Measurements from ENCODE around the gene NCBP2. TPM values are rescaled to one million over a fixed set of nuclear protein-coding genes. Genes with fewer than 3 reads are reported as not detected.

Gene NCBP2
- polyA plus RNA-seq, 3 donors, result 95.3 to 117 (median 95.7) TPM

GRCh38 chr3:196971094-196971698 lies 28.9 kb upstream of the NCBP2 start:
- DNase-seq (ENCODE audit: extremely low read depth in 1 of 11, low read depth in 9 of 11, low spot score in 4 of 11), result no peak

DNA sequence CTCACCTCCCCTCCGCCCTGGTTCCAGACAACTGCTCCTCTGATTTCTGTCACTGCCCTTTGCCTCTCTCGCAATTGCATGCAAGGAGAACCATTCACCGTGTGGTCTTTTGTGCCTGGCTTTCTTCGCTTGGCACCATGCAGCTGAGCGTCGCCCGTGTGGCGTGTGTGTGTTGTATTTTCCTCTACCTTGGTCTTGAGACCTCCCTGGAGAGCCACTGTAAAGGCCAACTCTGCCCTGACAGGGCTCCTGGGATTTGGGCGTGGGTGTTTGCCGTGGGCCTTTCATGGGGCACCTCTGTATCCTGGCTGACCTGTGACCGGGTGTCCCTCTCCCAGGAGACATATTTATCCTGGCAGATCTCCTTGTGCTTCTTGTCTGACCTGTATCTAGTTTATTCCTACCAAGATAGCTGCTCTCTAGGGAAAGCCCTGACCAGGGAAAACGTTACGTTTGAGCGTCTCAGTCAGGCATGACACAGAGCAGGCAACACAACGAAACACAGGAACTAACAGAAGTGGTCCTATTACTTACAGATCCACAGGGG lies 28.3 kb upstream of the NCBP2 start:
- no peak for DNase-seq (ENCODE audit: extremely low read depth in 1 of 11, low read depth in 9 of 11, low spot score in 4 of 11)

DNA sequence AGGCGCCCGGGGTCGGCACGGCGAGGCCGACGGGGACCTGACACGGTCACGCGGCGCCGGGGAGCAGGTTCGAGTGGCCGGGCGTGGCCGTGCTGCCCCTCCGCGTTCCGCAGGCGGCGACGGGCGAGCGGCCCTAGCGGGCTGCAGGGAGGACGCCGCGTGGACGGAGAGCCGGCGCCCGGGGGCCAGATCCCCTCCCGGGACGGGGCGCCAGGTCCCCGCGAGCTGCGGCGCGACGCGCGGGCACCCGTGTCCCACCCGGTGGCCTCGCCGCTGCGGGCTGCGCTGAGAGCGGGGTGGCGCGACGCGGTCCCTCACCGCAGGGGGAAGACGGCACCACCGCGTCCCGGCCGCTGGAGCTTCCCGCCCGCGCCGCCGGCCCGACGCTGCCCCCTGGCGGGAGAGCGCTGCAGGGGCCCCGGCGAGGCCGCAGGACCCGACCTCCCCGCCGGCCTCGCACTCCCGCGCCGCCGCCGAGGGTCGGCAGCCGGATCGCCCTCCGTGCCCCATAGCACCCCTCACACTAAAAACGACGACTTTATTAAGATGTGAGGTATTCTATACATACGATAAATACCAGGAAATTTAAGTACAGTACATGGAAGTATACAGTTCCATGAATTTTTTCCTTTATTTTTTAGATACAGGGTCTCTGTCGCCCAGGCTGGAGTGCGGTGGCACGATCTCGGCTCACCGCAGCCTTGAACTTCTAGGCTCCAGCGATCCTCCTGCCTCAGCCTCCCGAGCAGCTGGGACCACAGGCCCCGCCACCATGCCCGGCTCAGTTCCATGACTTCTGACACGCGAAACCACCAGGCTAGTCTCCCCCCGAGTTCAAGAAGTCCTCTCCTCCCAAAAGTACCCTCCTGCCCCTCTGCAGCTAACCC lies 27.6 kb upstream of the NCBP2 start:
- DNase-seq (ENCODE audit: extremely low read depth in 1 of 11, low read depth in 9 of 11, low spot score in 4 of 11), result peak in 4 of 11 donors; percentile 32 to 64 (median 54)

- no peak for DNase-seq (ENCODE audit: extremely low read depth in 1 of 11, low read depth in 9 of 11, low spot score in 4 of 11)
Measured at GRCh38 chr3:196969134-196969659, 26.9 kb upstream of the NCBP2 start.

- no peak for DNase-seq (ENCODE audit: extremely low read depth in 1 of 11, low read depth in 9 of 11, low spot score in 4 of 11)
Measured at GRCh38 chr3:196968233-196969133, 26.2 kb upstream of the NCBP2 start, which contains the start of gene PIGZ. Gene PIGZ (minus strand): TSS chr3:196968833. CDS start chr3:196952031, 16,802 bp downstream.

DNA sequence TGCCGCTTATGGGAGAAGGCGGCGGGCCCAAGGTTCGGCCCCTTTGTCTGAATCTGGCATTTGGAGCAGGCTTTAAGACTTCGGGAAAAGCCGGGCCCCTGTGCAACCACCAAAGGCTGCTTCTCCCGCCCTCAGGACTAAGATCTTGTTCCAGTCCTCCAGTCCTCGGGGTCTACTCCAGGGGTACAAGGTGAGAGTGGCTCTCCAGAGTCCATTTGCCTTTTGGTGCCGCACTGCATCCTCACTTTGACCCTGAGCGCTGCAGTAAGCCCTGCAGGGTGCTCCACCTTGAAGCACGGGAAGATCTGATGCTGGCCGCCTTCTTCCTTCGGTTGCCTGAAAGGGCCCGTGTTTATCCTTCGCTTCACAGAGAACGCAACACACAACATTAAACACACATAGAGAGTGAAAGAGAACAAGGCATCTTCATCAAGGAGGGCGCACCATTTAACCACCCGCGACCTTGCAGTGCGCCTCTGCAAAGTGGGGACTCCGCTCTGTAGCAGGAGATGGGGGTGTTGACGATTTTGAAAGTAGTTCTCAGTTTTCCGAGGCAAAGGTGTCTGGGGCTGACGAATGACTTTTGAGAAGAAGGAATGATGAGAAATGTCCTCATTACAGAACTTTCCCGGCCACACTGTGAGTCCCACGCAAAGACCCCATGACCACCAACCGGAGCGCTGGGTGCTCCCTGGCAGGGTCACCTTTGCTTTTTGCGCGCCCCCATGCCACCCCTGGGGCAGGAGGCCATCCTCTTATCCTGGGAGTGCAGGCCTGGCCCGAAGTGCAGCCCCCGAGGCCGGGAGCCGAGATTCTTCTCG lies 25.3 kb upstream of the NCBP2 start:
- no peak for DNase-seq (ENCODE audit: extremely low read depth in 1 of 11, low read depth in 9 of 11, low spot score in 4 of 11)

DNA sequence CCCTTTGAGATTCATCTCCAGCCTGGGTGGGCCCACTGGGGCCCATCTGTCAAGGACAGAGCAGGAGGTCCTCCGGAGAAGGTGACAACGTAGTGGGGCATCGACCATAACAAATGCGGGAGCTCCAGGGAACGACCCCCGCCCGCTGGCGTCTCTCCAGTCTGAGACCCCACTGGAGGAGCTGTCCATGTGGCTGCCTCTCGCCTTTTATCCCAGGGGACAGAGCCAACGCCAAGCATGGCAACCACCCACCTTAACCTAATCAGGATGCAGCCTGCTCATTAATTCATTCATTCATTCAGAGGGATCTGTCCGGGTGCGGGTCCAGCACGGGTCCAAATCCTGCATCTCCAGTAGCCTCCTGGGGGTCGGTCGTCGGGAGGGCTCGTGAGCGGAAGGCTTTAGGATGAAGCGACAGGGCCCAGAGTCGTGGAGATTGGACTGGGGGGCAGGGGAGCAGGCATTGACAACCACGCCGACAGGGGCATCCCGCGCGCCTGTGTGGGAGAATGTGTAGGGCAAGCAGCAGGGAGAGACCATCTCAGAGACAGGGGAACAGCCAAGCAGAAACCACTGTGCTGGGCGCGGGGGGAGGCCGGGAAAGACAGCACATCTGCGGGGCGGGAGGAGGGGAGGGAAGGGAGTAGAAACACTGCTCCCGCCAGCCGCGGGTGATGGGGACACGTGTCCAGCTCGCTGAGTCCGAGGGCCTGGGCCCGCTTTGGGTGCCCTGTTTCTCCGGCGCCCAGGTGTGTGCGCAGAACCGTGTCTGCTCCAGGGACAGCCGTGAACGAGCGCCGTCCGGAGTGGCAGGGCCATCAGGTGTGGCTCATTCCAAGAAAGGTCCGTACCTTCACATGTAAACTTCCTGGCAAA lies 24.4 kb upstream of the NCBP2 start:
- DNase-seq (ENCODE audit: extremely low read depth in 1 of 11, low read depth in 9 of 11, low spot score in 4 of 11), result peak in 1 of 11 donors; percentile 26

GRCh38 chr3:196965804-196966173 lies 23.5 kb upstream of the NCBP2 start:
- no peak for DNase-seq (ENCODE audit: extremely low read depth in 1 of 11, low read depth in 9 of 11, low spot score in 4 of 11)

- DNase-seq (ENCODE audit: extremely low read depth in 1 of 11, low read depth in 9 of 11, low spot score in 4 of 11), result no peak
Measured at GRCh38 chr3:196965112-196965803, 22.9 kb upstream of the NCBP2 start.

GRCh38 chr3:196963631-196963953 lies 21.3 kb upstream of the NCBP2 start:
- no peak for DNase-seq (ENCODE audit: extremely low read depth in 1 of 11, low read depth in 9 of 11, low spot score in 4 of 11)

- no peak for DNase-seq (ENCODE audit: extremely low read depth in 1 of 11, low read depth in 9 of 11, low spot score in 4 of 11)
Measured at GRCh38 chr3:196962930-196963630, 20.8 kb upstream of the NCBP2 start.

DNA sequence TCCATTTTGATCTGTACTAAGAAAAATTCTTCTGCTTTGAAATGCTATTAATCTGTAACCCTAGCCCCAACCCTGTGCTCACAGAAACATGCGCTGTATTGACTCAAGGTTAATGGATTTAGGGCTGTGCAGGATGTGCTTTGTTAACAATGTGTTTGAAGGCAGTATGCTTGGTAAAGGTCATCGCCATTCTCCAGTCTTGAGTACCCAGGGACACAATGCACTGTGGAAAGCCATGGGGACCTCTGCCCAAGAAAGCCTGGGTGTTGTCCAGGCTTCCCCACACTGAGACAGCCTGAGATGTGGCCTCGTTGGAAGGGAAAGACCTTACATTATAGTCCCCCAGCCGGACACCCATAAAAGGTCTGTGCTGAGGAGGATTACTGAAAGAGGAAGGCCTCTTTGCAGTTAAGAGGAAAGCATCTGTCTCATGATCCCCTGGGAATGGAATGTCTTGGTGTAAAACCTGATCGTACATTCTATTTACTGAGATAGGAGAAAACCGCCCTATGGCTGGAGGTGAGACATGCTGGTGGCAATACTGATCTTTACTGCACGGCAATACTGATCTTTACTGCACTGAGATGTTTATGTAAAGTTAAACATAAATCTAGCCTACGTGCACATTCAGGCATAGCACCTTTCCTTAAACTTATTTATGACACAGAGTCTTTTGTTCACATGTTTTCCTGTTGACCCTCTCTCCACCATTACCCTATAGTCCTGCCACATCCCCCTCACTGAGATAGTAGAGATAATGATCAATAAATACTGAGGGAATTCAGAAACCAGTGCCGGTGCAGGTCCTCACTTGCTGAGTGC lies 20.0 kb upstream of the NCBP2 start:
- DNase-seq (ENCODE audit: extremely low read depth in 1 of 11, low read depth in 9 of 11, low spot score in 4 of 11), result no peak

GRCh38 chr3:196954832-196955231 lies 12.5 kb upstream of the NCBP2 start:
- DNase-seq (ENCODE audit: extremely low read depth in 1 of 11, low read depth in 9 of 11, low spot score in 4 of 11), result no peak

GRCh38 chr3:196951371-196951770 lies 9.0 kb upstream of the NCBP2 start:
- no peak for DNase-seq (ENCODE audit: extremely low read depth in 1 of 11, low read depth in 9 of 11, low spot score in 4 of 11)

- DNase-seq (ENCODE audit: extremely low read depth in 1 of 11, low read depth in 9 of 11, low spot score in 4 of 11), result no peak
Measured at GRCh38 chr3:196949750-196950149, 7.4 kb upstream of the NCBP2 start.

DNA sequence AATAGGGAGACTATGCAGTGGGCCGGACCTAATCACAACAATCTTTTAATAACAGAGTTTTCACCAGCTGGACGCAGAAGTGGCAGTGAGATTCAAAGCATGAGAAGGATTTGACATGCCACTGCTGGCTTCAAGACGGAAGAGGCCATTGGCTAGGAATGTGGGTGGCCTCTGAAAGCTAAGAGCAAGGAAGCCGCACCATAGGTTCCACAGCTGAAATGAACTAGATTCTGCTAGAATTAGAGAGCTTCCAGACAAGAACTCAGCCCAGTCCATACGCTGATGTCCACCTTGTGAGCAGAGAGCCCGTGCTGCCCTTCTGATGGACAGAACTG lies 6.9 kb upstream of the NCBP2 start:
- DNase-seq (ENCODE audit: extremely low read depth in 1 of 11, low read depth in 9 of 11, low spot score in 4 of 11), result peak in 2 of 11 donors; percentile 15 to 32

All from renal cortex interstitium (tissue), 11 donors.